Liver (tissue), 9 donors: ENCODE measurements around the gene TAS2R46. TPM values are rescaled to one million over a fixed set of nuclear protein-coding genes. Genes with fewer than 3 reads are reported as not detected.
"Not testable (repeated sequence)": the region's sequence is repeated elsewhere in the genome, so short reads cannot be mapped to it uniquely, and the experiment has no call there.

Source experiments
- DNase-seq: peaks from one replicate; pipeline ENCODE4 v3.0.0-alpha.2; 2017; ENCODE audit warnings: low spot score
- H3K27ac ChIP-seq, 2 donors: one replicate each; pipeline ENCODE4 v1.7.0; 2013; ENCODE audit warnings: inconsistent platforms in 2 of 2, low read length in 2 of 2, control low read depth in 1 of 2, low read depth in 1 of 2, mild to moderate bottlenecking in 1 of 2
- H3K27me3 ChIP-seq, 4 donors: one replicate each; pipeline versions ENCODE4 v1.6.1 to v1.7.0; 2013; ENCODE audit warnings: low read length in 3 of 4, inconsistent platforms in 1 of 4, mild to moderate bottlenecking in 1 of 4, moderate library complexity in 1 of 4; ENCODE audit not compliant: control insufficient read depth in 4 of 4, insufficient read depth in 4 of 4
- H3K36me3 ChIP-seq, 4 donors: one replicate each; pipeline versions ENCODE4 v1.6.1 to v1.7.0; 2013; ENCODE audit warnings: low read length in 3 of 4, mild to moderate bottlenecking in 3 of 4, low read depth in 1 of 4, moderate library complexity in 1 of 4; ENCODE audit not compliant: control insufficient read depth in 4 of 4, insufficient read depth in 3 of 4
- H3K4me1 ChIP-seq, 4 donors: one replicate each; pipeline versions ENCODE4 v1.6.1 to v1.7.0; 2013; ENCODE audit warnings: low read length in 3 of 4, mild to moderate bottlenecking in 3 of 4, moderate library complexity in 1 of 4; ENCODE audit not compliant: control insufficient read depth in 4 of 4, insufficient read depth in 4 of 4
- H3K4me3 ChIP-seq, 3 donors: one replicate each; pipeline versions ENCODE4 v1.6.1 to v1.7.0; 2013; ENCODE audit warnings: low read length in 3 of 3, control low read depth in 1 of 3, low read depth in 1 of 3, mild to moderate bottlenecking in 1 of 3
- H3K9ac ChIP-seq, 2 donors: one replicate each; pipeline ENCODE4 v1.7.0; 2013; ENCODE audit warnings: low read length in 2 of 2, mild to moderate bottlenecking in 2 of 2, moderate library complexity in 2 of 2, control low read depth in 1 of 2, low read depth in 1 of 2
- H3K9me3 ChIP-seq, 4 donors: one replicate each; pipeline versions ENCODE4 v1.6.1 to v1.7.0; 2013; ENCODE audit warnings: low read length in 3 of 4; ENCODE audit not compliant: control insufficient read depth in 4 of 4
- EGR1 ChIP-seq, 2 donors: IDR thresholded peaks; 2 replicates each; pipeline ENCODE4 v1.6.1; 2016 to 2018; ENCODE audit warnings: antibody characterized with exemption in 2 of 2, low read depth in 2 of 2
- FOXA1 ChIP-seq: IDR thresholded peaks from 2 replicates; pipeline ENCODE4 v1.6.1; 2016; ENCODE audit warnings: antibody characterized with exemption
- FOXA2 ChIP-seq: IDR thresholded peaks from 2 replicates; pipeline ENCODE4 v1.6.1; 2016; ENCODE audit warnings: antibody characterized with exemption
- GABPA ChIP-seq, 2 donors: IDR thresholded peaks in 1 of 2; conservative IDR thresholded peaks in 1 of 2; 2 replicates each; pipeline ENCODE4 v1.6.1; 2016; ENCODE audit warnings: antibody characterized with exemption in 2 of 2, mild to moderate bottlenecking in 1 of 2, moderate library complexity in 1 of 2
- HNF4A ChIP-seq, 2 donors: conservative IDR thresholded peaks; 2 replicates each; pipeline ENCODE4 v1.6.1; 2016; ENCODE audit warnings: antibody characterized with exemption in 2 of 2, mild to moderate bottlenecking in 2 of 2
- JUND ChIP-seq, 2 donors: IDR thresholded peaks; 2 replicates each; pipeline ENCODE4 v1.6.1; 2016; ENCODE audit warnings: antibody characterized with exemption in 2 of 2
- RXRA ChIP-seq, 2 donors: IDR thresholded peaks; 2 replicates each; pipeline ENCODE4 v1.6.1; 2017 to 2018; ENCODE audit warnings: antibody characterized with exemption in 2 of 2, mild to moderate bottlenecking in 1 of 2
- YY1 ChIP-seq: IDR thresholded peaks from 2 replicates; pipeline ENCODE4 v1.6.1; 2016; ENCODE audit warnings: antibody characterized with exemption, mild to moderate bottlenecking
- WGBS: extraction: QIAGEN DNeasy Blood & Tissue Kit; methylation state at CpG from one replicate; pipeline ENCODE4 v1.1.7; 2013; 5-methylcytosine and 5-hydroxymethylcytosine counted together
- polyA plus RNA-seq, 2 donors: library from polyadenylated mRNA; stranded (reverse) in 1 of 2; unstranded in 1 of 2; fragments of 200-250 nt in 1 of 2; fragments of >200 nt in 1 of 2; fragmentation: Nextera tagmentation in 1 of 2; extraction: Ambion mirVana in 1 of 2; gene quantifications; one replicate each; pipeline versions ENCODE4 v1.2.1 to v1.2.3, GENCODE V29; 2013 to 2015
- total RNA-seq, 2 donors: library from RNA; depleted of rRNA; stranded (reverse); fragments of >200 nt; gene quantifications; one replicate each; pipeline ENCODE4 v1.2.3, GENCODE V29; 2014
- TF ChIP-seq, protein P1 (sequence below): IDR thresholded peaks from 2 replicates; pipeline ENCODE4 v1.6.1; 2016; ENCODE audit warnings: antibody characterized with exemption, mild to moderate bottlenecking
- TF ChIP-seq, protein P2 (sequence below): IDR thresholded peaks from 2 replicates; pipeline ENCODE4 v1.6.1; 2016; ENCODE audit warnings: antibody characterized with exemption
- TF ChIP-seq, protein P3 (sequence below): IDR thresholded peaks from 2 replicates; pipeline ENCODE4 v1.6.1; 2016; ENCODE audit warnings: antibody characterized with exemption
- donor health status: healthy.
- donor health status: healthy.
- donor health status: healthy.
- donor health status: healthy.
- donor health status: healthy.

The TAS2R46 gene
- total and polyA plus RNA-seq, 4 donors, result 0.35 to 6.7 (median 1.1) TPM; not detected in 1

- no peak overlapping the region for H3K4me3 ChIP-seq
- TF ChIP-seq RXRA (IDR thresholded peaks at IDR 0.05) (no peak), GABPA (IDR thresholded peaks at IDR 0.05 in 1 of 2, conservative IDR thresholded peaks at IDR 0.05 in 1 of 2) (no peak)
- H3K9me3 ChIP-seq, result no peaks in the 10 kb centered on the region
- H3K27ac ChIP-seq, result no peak overlapping the region
- H3K9ac ChIP-seq, result no peak overlapping the region
- no peak for DNase-seq
- no peaks in the 10 kb centered on the region for H3K27me3 ChIP-seq
- 80% methylated on average over 2 of the region's 2 CpGs for WGBS
- no peaks in the 10 kb centered on the region for H3K4me1 ChIP-seq
- no peaks in the 10 kb centered on the region for H3K36me3 ChIP-seq
Measured at GRCh38 chr12:11055306-11055705, 6.8 kb downstream of the TAS2R46 start.

DNA sequence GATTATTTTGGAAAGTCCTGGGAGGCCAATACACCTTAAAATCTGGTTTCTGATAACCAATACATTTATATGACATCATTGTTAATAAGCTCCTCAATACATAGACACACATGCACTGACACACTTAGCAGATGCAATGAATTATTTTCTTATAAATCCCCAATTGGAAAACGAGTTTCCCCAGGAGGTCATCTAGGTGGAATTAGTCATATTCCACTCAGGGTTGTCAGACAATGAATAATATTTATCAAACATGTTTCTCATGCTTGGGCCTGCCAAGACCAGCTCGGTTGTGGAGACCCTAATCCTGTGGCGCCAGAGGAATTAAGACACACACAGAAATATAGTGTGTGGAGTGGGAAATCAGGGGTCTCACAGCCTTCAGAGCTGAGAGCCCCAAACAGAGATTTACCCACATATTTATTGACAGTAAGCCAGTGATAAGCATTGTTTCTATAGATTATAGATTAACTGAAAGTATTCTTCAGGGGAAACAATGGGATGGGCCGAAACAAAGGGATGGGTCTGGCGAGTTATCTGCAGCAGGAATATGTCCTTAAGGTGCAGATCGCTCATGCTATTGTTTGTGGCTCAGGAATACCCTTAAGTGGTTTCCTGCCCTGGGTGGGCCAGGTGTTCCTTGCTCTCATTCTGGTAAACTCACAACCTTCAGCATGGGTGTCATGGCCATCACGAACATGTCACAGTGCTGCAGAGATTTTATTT, 12.1 kb downstream of the TAS2R46 start:
- WGBS, result 98% methylated on average over 7 of the region's 7 CpGs
- not testable (repeated sequence) for DNase-seq, H3K4me1 ChIP-seq, H3K9me3 ChIP-seq, H3K9ac ChIP-seq, H3K4me3 ChIP-seq, H3K27me3 ChIP-seq, H3K36me3 ChIP-seq, H3K27ac ChIP-seq

DNA sequence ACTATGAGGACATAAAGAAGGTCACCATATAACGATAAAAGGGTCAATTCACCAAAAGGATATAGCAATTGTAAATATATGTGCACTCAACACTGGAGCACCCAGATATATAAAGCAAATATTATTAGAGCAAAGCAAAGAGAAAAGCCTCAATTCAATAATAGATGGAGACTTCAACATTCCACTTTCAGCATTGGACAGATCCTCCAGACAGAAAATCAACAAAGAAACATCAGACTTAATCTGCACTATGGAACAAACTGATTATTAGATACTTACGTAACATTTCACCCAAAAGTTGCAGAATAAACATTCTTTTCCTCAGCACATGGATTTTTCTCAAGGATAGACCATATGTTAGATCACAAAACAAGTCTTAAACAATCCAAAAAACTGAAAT, 20.7 kb downstream of the TAS2R46 start:
- not testable (repeated sequence) for H3K9me3 ChIP-seq, H3K4me3 ChIP-seq, H3K27me3 ChIP-seq, H3K9ac ChIP-seq, H3K27ac ChIP-seq, H3K36me3 ChIP-seq, DNase-seq, H3K4me1 ChIP-seq
- TF ChIP-seq, protein P1, sequence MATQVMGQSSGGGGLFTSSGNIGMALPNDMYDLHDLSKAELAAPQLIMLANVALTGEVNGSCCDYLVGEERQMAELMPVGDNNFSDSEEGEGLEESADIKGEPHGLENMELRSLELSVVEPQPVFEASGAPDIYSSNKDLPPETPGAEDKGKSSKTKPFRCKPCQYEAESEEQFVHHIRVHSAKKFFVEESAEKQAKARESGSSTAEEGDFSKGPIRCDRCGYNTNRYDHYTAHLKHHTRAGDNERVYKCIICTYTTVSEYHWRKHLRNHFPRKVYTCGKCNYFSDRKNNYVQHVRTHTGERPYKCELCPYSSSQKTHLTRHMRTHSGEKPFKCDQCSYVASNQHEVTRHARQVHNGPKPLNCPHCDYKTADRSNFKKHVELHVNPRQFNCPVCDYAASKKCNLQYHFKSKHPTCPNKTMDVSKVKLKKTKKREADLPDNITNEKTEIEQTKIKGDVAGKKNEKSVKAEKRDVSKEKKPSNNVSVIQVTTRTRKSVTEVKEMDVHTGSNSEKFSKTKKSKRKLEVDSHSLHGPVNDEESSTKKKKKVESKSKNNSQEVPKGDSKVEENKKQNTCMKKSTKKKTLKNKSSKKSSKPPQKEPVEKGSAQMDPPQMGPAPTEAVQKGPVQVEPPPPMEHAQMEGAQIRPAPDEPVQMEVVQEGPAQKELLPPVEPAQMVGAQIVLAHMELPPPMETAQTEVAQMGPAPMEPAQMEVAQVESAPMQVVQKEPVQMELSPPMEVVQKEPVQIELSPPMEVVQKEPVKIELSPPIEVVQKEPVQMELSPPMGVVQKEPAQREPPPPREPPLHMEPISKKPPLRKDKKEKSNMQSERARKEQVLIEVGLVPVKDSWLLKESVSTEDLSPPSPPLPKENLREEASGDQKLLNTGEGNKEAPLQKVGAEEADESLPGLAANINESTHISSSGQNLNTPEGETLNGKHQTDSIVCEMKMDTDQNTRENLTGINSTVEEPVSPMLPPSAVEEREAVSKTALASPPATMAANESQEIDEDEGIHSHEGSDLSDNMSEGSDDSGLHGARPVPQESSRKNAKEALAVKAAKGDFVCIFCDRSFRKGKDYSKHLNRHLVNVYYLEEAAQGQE, result peak; percentile 24
- 92% methylated on average over 2 of the region's 2 CpGs for WGBS

DNA sequence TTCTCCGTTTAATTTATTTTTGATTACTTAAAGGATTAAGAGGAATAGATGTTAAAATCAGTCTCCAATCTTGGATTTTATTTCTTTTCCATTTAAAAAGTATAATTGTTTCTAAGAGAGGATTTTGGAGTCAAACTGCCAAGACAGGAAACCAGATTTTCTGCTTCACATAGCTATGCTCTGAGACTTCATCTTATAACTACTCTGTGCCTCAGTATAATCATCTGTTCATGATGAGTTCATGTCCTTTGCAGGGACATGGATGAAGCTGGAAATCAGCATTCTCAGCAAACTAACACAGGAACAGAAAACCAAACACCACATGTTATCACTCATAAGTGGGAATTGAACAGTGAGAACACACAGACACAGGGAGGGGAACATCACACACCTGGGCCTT, 21.9 kb downstream of the TAS2R46 start:
- TF ChIP-seq, protein P2, sequence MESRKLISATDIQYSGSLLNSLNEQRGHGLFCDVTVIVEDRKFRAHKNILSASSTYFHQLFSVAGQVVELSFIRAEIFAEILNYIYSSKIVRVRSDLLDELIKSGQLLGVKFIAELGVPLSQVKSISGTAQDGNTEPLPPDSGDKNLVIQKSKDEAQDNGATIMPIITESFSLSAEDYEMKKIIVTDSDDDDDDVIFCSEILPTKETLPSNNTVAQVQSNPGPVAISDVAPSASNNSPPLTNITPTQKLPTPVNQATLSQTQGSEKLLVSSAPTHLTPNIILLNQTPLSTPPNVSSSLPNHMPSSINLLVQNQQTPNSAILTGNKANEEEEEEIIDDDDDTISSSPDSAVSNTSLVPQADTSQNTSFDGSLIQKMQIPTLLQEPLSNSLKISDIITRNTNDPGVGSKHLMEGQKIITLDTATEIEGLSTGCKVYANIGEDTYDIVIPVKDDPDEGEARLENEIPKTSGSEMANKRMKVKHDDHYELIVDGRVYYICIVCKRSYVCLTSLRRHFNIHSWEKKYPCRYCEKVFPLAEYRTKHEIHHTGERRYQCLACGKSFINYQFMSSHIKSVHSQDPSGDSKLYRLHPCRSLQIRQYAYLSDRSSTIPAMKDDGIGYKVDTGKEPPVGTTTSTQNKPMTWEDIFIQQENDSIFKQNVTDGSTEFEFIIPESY, result no peak
- TF ChIP-seq GABPA (IDR thresholded peaks at IDR 0.05 in 1 of 2, conservative IDR thresholded peaks at IDR 0.05 in 1 of 2), result no peak
- TF ChIP-seq YY1, result no peak
- TF ChIP-seq EGR1 (IDR thresholded peaks at IDR 0.05; ENCODE audit: low read depth in 2 of 2), result no peak
- no peak for TF ChIP-seq JUND (IDR thresholded peaks at IDR 0.05)
- TF ChIP-seq HNF4A (conservative IDR thresholded peaks at IDR 0.05), result no peak
- no peak for TF ChIP-seq FOXA2
- TF ChIP-seq, protein P3, sequence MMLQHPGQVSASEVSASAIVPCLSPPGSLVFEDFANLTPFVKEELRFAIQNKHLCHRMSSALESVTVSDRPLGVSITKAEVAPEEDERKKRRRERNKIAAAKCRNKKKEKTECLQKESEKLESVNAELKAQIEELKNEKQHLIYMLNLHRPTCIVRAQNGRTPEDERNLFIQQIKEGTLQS, result no peak
- no peak for TF ChIP-seq FOXA1
- TF ChIP-seq RXRA (IDR thresholded peaks at IDR 0.05), result no peak
- Histone ChIP-seq H3K27me3 (no peaks in the 10 kb centered on the region), H3K9ac (no peak overlapping the region), H3K4me1 (no peaks in the 10 kb centered on the region), H3K27ac (no peak overlapping the region), H3K4me3 (no peak overlapping the region), H3K9me3 (no peaks in the 10 kb centered on the region), H3K36me3 (peaks cover 0 to 4% (median 0%) of the 10 kb centered on the region in 4 donors)
- 89% methylated on average over 1 of the region's 1 CpG for WGBS
- DNase-seq, result no peak
